OCI-M2 (cell line): ENCODE data around the gene HOXA2.

Experiments used
- DNase-seq: peaks from one replicate; lab custom pipeline; 2025; ENCODE audit not compliant: unreplicated experiment; lab: John Stamatoyannopoulos, UW

HOXA2 gene

DNA sequence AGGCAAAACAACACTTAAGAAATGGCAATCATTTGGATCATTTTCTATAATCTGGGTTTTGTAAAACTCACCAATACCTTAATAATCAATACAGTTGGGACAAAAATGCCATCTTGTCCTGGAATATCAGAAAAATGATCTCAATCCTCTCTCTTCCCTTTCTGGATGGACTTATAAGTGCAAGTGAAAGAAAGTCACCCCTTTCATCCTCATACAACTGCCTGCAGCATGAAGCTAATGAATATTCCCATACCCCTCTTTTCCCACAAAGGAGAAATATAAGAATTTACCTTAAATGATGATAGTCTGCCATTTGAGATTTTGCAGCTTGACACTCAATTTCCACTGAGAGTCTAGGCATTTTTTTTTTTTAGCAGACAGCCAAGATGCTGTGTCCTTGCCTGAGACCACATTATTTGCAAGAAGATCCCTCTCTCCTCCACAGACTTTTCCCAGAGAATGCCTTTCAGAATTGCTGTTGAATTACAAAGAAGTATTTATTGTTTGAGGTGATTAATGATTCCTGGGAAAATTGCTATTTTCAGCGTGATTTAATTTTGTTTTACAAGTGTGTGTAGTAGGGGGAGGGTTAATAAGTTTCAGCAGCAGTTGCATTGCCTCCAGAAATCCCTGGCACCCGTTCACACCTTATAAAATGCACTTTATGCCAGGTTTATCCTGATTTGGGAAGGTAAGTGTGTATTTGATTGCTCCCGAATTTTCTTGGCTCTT is 24.3 kb upstream of the HOXA2 start:
- no peak for DNase-seq

DNA sequence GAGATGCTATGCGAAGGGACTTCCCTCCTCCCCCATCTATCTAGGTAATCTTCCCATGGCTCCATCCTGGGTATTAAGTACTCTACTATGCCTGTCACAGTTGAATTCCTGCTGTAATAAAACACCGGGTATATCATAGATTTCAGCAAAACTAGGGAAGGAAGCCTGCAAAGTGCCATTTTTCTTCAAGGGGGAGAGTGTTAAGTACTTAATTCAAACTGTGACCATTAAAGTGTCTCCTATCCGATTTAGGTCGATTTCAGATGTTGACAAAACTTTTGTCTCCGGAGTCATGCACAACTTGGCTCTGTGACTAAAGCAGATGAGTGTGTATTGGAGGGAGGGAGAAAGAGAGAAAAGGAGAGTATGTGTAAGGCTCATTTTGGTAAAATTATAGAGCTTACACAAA is 23.5 kb upstream of the HOXA2 start:
- no peak for DNase-seq

DNA sequence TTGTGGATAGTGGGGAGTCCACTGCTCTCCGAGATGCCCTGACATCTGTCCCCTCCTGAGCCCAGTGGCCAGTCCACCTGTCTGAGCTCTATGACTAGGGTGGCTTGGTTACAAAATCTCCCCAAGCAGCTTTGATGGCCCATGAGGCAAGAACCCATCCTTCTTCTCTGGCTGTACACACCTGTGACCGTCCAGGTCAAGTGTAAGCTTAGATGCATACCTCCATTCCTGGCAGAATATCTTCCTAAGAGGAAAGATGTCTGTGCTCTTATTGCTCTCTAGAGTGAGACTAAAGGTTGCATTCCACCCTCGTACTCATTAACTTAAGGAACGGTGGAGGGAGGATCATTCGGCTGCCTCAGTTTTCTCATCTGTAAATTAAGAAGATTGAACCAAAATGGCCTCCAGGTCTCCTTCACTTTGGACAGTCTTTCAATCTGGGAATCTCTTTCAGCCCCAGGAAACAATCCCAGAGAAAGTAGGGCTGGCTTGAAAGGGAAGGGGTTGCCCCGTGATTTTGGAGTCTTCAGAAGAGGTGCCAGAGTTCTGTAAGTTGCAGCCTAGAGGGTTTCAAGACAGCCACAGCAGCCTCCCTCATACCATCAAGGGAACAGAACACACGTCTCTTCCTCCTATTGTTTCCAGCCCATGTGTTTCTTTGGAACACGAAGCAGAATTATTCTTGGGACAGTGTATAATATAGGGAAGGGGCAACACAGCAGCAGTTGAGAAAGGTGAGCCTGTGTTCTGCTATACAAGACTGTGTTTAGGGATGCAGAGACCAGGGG is 22.6 kb upstream of the HOXA2 start:
- DNase-seq, result no peak

DNA sequence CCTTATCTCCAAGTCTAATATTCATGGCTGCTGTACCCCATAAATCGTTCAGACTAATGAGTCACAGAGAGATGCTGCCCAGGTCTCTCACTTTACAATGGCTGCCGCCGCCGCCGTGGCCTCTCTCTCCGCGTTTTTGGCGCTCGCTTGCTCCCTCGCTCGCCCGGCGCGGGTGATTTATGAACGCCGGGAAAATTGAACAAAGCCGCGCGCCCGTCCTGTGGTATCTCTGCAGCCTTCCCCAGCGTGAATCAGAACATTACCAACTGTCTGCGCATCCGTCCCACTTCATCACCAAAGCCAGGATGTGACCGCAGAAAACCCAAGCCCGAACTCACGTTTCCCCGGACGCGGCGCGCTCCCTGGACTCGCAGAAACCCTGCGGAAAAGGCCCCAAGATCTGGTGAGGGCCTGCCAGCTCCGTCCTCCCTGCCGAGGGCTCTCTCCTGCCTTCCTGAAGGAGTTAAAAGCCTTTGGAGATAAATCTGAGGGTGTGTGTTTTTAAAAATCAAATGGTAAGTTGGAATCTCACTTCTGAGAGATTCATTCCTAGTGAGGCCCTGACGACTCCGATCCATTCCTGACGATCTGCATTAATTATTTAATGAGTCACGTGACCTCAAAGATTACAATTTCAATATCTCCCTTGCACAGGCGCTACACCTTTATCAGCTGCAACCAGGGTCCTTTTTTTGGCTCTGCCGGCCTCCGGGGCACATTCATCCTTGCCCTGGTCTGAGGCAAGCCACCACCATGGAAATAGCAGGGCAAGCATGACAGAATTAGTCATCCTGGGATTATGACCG is 21.8 kb upstream of the HOXA2 start:
- no peak for DNase-seq

DNA sequence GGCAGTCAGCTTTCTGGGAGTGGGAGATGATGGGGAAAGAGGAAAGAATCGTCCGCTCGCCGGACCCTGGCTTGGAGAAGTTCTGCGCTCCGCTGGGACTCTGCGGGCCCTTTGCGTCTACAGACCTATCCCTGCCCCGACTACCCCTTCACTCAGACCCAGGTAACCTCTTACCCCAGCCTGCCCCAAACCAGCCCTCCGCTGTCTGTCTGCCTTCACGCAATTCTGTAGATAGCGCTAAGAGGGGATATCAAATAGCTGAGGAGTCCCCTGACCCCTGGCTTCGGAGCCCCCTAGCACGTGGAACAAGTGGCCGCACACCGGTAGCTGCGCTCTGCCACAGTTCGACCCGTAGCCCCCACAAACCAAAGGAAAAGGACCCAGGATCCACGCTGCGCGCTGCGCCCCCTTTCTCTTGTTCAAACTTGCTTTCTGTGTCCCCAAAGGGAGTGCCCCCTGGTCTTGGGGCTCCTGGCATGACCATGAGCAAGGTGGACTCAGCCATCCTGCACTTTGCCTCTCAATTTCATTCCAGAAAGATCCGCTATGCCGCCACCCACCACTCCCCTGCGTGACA is 21.1 kb upstream of the HOXA2 start:
- no peak for DNase-seq

DNA sequence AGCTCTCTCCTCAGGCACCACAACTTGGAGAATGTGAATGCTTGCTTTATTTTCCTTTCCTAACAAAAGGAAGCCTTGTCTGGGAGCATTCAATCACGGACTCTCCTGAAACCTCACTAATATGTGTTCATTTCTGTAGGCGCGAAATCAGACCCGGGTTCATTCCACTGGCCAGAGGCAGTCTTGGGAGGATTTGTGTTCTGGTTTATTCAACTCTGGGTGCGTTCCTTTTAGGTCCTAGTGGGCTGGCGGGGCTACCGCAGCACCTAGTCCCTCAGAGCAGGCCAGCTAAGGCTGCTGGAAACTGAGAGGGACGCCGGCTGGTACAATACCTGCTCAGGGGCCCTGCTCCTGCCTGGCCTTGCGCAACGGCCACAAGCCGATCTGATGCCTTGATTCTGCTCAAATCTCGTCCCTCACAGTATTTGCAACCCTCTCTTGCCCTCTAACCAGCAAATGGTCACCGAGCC is 20.6 kb upstream of the HOXA2 start:
- no peak for DNase-seq

DNA sequence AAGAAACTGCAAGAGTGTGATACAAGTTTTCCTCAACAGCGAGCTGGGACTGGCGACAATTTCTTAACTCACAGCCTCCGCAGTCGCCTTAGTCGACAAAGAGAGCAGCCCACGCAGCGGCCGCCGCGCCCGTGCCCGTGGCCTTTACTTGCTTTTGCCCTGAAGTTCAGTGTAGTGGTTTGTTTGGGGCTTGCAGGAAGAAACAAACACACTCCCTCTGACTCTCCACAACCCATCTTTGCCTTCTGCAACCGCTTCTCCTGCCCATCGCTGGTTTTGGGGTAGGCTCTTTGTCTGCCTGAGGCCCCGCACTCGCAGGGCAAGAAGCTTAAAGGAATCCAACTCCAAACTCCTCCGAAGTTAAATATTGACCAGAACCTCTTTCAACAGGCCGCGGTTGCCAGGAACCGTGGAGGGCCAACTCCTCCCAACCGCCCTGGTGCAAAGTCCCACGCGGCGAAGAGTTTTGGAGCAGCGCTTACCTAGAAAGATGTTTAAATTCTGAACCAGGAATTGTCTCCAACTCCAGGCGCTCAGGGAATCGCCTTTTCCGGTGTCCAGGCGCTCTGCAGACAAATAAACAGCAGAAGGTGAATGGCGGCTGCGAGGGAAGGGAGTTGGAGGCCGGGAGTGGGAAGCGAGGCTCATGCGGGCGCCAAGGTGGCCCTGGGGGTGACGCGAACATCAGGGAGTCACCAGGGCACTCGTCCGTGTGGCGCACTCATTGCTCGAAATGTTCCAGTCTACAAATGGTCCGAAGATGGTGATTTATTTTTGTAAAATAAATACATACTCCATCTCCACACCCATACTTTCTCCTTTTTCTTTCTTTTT is 19.8 kb upstream of the HOXA2 start:
- DNase-seq, result no peak

DNA sequence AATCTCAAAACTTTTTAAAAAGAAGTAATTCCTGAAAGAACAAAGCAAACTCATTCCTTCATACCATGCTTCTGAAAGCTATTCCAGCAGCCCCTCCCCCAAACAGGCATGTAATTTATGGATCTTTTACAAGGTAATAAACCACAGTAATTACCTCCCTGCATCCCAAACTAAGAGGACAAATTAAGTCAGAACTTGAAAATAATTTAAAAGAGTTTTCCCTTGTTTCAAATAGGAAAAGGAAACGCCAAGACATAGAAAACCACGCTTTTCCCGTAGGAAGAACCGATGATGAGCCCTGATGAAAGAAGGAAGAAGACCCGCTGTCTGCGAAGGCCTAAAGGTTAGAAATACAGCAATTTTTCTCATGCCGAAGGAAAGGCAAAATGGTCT is 19.2 kb upstream of the HOXA2 start:
- DNase-seq, result no peak

DNA sequence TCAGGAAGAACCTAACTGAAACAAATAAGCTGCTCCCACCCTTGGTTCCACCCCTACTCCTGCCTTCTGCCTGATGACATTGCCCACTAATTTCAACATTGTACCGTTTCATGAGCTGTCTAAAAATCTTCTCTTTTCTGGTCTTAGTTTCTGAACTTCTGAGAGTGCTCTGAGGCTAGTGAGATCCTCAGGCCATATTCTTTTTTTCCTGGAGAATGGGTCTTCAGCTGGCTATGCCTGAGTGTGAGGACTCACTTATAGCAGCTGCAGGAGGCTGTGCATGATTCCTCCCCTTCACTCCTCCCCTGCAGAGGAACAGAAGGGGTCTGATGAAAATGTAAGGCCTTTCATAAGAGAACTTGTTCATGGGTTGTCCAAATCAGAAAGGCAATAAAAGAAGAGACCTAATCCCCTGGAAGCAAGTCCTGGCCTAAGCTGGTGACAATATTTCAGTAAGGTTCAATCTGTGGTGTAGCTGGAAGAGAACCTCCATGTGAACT is 17.0 kb upstream of the HOXA2 start:
- DNase-seq, result no peak

DNA sequence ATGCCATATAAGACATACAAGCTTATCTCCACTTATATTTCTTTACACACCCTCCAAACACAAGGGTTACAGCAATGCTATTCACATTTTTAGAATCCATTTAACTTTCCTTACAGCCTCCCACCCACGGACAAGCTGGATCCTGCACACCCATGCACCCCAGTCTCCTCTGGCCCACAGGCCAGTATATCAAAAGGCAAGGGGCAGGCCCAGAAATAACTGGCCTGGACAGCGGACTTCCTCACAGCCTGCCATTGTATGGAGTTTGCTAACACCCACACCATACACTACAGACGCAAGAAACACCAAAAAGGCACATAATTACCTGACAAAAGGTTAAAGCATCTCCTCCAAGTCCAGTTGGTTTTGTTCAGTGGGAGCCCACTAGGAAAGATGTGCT is 16.1 kb upstream of the HOXA2 start:
- DNase-seq, result no peak

DNA sequence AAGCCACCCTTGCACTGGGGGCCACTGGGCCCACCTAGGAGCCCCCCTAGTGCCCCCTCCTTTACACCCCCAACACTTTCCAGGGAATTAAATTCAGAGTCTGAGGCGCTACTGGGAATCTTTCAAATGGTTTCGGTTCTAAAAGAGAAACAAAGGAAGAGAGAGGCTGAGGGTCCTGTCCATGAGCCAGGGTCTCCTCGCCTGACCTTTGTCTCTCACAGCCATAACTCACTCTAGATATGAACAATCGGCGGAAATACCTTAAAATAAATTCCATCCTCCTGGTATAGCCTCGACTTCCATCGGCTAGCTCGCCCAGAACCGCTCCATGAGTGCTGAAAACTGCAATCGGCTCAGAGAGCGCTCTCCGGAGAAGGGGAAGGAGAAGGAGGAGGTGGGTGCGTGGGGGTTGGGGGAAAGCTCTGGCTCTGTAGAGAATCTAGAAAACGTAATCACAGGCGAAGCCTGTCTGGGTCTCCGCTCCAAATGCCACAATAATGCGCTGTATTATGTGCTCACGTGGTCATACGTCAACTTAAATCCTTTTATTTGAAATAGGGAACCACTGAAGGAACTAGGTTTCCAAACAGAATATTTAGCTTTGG is 15.5 kb upstream of the HOXA2 start:
- DNase-seq, result no peak

DNA sequence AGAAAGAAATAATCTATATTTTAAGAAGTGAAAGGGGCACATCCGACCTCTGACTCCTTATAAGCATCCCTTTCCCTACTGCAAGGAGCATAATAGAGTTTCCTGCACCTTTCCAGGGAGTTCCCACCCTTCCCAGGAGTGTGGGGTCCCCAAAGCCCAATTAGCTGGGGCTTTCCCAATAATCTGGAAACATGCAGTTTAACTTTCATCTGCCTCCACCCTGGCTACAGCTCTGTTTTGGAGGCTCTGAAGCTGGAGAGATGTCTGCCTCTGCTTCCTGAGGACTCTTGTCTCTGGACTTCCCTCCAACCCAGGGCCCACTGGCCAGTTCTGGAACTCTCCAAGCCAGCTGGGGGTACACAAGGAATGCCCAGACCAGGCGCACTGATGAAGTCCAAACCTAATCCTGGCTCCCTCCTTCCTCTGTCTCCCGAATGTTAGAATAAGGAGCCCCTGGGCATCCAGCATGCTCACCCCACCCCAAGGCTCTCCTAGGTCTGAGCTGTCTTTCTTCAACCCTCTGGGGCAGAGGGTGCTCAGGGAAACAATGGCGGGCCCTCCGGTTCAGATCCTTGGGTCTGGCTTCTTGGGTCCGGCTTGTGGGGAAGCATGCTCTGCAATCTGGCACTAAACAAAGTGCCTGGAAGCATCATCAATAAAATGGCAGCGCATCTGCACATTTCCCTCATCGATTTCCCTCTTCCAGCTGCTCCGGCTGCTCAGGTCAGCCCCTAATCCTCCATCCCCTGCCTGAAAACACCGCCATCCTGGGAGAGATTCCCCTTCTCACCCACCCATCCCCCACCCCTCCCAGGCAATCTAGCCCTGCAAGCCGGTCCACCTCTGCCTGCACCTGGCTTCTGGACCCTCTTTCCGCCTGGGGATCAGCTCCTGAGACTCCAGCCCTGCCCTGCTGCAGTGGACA is 14.7 kb upstream of the HOXA2 start:
- no peak for DNase-seq

DNA sequence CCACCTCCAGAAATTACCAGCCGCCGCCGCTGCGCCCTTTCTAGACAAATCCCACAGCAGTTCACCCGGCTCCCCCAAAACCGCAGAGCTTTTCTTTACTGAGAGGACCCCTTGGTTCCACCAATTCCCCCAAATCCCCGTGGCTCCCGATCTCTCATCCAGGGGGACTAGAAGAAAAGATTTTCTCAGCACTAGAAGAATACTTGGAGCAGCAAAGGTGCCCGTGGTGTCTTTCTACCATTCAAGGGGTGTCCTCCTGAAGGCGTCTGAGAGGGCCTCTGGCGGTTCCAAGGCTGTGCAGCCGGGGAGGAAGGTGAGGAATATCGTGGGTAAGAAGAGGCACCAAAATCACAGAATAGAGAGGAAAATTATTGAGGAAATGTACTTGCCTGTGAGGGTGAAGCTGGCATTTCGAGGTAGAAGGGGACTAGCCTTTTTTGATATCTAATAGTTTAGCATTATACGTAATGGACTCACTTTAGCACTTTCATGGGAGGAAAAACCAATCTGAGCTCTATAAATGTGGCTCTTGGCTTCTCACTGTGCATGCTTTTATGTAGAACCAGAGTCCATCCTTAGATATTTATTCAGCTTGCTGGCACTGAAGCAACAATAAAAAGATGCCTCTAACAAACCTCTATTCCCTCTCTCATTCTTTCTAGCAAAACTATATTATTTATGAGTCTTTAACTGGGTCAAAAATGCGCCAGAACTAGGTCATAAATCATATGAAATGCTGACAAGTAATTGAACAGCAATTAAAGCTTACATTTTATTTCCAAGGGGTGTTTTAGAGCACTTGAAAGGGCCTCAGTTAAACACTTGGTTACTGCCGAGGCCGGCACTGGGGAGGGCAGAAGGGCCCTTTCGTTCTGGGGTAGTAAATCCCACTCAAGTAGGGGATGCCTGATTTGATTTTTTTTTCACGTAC is 13.8 kb upstream of the HOXA2 start:
- no peak for DNase-seq

DNA sequence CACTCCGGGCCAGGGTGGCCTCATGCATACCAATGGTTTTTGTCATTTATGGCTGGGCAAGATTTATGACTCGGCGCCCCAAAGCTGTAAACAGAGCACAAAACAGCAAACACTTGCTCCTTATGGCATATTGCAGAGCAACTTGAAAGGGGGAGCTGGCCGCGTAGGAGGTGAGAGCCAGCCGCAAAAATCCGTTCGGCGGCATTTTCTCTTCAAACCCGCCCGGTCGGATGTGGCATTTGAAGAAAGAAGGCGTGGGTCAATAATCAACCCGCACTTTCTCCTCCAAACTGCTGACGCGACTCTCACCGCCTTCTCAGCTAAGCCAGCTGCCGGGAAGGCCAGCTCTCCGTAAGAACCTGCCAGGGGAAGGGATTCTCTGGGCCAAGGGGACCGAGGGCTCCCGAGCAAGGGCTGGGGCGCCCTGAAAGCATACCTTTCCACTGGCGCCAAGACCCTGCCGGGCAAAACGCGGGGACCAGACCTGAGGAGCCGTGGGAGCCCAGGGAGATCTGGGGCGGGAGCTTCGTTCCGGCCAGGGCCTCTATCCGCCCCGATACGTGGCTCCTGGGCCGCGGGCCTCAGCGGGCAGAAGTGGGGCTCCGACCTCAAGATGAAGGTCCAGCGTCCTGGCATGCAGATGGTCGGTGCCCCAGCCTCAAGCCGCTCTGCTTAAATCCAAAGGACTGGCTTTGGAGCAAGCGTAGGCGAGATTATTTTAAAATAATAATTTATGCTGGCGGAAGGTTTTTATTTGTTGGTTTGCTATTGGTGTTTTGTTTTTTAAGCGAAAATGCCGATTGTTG is 12.9 kb upstream of the HOXA2 start:
- DNase-seq, result no peak

DNA sequence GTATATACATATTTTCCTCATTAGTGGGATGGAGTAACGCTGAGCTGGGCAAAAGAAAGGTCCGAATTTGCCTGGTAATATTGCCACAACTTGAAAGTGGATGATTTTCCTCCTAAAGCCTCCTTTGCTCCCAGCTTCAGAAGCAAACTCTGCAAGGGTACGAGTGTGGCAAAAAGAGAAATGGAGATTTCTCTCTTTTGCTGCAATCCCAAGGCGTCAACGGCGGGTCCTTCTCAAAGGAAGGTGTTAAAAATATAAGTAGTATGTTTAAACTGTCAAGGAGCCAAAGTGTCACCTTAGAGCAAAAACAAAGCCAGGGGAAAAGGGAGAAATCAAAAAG is 12.4 kb upstream of the HOXA2 start:
- no peak for DNase-seq

DNA sequence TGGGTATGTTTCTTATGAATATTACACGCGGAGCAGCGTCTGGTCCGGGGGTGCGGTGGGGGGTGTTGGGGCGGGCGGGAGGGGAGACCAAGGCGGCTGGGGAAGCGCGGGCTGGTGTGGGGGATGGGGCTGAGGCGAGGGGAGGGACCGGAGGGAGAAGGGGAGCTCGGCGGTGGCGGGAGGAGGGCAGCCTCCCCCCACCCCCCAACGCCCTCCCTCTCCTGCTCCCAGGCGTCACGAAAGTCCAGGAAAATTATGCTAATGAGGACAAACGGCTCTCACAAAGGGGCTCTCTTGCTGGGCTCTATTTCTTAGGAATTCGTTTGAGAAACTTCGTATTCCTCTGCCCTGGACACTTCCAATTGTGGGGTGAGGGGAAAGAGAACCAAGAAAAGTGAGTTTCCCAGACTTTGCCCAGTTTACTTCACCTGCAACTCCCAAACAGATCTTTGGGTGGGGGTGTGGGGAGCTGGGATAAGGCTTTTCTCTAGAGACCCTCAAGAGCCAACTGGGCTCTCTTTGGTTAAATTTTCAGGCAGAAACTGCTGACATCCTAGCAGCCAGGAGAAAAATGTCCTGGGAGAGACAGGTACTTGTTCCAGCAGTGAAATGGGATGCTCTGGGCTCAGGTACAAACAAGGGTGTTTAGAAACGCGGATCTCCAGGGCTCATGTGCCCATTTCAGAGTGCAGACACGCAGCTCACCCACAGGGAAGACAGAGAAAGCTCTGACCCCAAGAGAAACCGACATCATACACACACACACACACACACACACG is 11.7 kb upstream of the HOXA2 start:
- DNase-seq, result no peak
